ENCODE measurements around the gene DCDC2C. TPM values are rescaled to one million over a fixed set of nuclear protein-coding genes. Genes with fewer than 3 reads are reported as not detected.

The DCDC2C gene
- total and polyA plus RNA-seq, 2 experiments from 2014 or later = not detected

DNA sequence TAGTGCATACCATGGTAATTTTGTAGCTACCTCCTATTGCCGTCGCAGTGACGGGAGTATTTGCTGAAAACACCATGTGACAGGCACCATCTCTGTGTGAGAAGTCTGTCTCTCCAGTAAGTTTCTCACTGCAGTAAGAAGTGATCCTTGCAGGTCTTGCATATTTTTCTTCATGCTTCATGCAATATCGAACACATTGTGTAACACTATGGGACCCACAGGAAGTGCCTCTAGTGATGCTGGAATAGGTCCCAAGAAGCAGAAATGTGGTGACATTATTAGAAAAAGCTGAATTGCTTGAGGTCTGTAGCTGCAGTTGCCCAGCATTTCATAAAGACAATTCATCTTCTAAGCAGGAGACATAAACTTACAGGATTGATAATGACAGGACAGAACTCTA lies 167.6 kb downstream of the DCDC2C start:
- no peak overlapping the region for H3K27ac ChIP-seq
- H2AFZ ChIP-seq = no peak overlapping the region
- no peaks in the 10 kb centered on the region for H3K4me1 ChIP-seq (ENCODE audit: insufficient read depth)
- DNase-seq = no peak
- H3K9me2 ChIP-seq (ENCODE audit: insufficient read depth) = no peaks in the 10 kb centered on the region
- no peaks in the 10 kb centered on the region for H3K36me3 ChIP-seq (ENCODE audit: low read depth)
- H3K27me3 ChIP-seq (replicated peaks; ENCODE audit: insufficient read depth) = no peaks in the 10 kb centered on the region
- H3K9me3 ChIP-seq (ENCODE audit: low read depth) = no peaks in the 10 kb centered on the region
- H3F3A ChIP-seq (ENCODE audit: insufficient read depth) = no peaks in the 10 kb centered on the region
- TF ChIP-seq EZH2 (IDR thresholded peaks at IDR 0.05; ENCODE audit: insufficient read depth, poor library complexity, severe bottlenecking) = no peak
- no peak for TF ChIP-seq EZH2phosphoT487 (IDR thresholded peaks at IDR 0.05; ENCODE audit: insufficient read depth, low read depth)
- H4K20me1 ChIP-seq (ENCODE audit: insufficient read depth) = no peaks in the 10 kb centered on the region
- 3% methylated on average over 4 of the region's 4 CpGs for WGBS, 2 experiments (ENCODE audit: low coverage in 1 of 2, low lambda C conversion rate in 2 of 2, missing lambda C conversion rate in 2 of 2)
- in situ Hi-C loops (cut with MboI) = no loop called here
- no peak overlapping the region for H3K4me2 ChIP-seq (ENCODE audit: unreplicated experiment)
- no peak overlapping the region for H3K9ac ChIP-seq
- H3K79me2 ChIP-seq (ENCODE audit: insufficient read depth) = no peaks in the 10 kb centered on the region
- H3K4me3 ChIP-seq = no peak overlapping the region

- no peak overlapping the region for H2AFZ ChIP-seq
- H3K79me2 ChIP-seq (ENCODE audit: insufficient read depth) = no peaks in the 10 kb centered on the region
- H4K20me1 ChIP-seq (ENCODE audit: insufficient read depth) = no peaks in the 10 kb centered on the region
- no peaks in the 10 kb centered on the region for H3K36me3 ChIP-seq (ENCODE audit: low read depth)
- H3K9me3 ChIP-seq (ENCODE audit: low read depth) = no peaks in the 10 kb centered on the region
- TF ChIP-seq EZH2 (IDR thresholded peaks at IDR 0.05; ENCODE audit: insufficient read depth, poor library complexity, severe bottlenecking) (no peak), EZH2phosphoT487 (IDR thresholded peaks at IDR 0.05; ENCODE audit: insufficient read depth, low read depth) (no peak)
- no peaks in the 10 kb centered on the region for H3K27me3 ChIP-seq (replicated peaks; ENCODE audit: insufficient read depth)
- no peak overlapping the region for H3K4me3 ChIP-seq
- in situ Hi-C loops (cut with MboI) = no loop called here
- H3K4me1 ChIP-seq (ENCODE audit: insufficient read depth) = no peaks in the 10 kb centered on the region
- no peak overlapping the region for H3K27ac ChIP-seq
- H3K9ac ChIP-seq = no peak overlapping the region
- H3K4me2 ChIP-seq (ENCODE audit: unreplicated experiment) = no peak overlapping the region
- WGBS, 2 experiments (ENCODE audit: low coverage in 1 of 2, low lambda C conversion rate in 2 of 2, missing lambda C conversion rate in 2 of 2) = 33% methylated on average over 3 of the region's 3 CpGs
- no peaks in the 10 kb centered on the region for H3K9me2 ChIP-seq (ENCODE audit: insufficient read depth)
- DNase-seq = no peak
- H3F3A ChIP-seq (ENCODE audit: insufficient read depth) = no peaks in the 10 kb centered on the region
Measured at GRCh38 chr2:3872451-3872850, 169.1 kb downstream of the DCDC2C start.

GRCh38 chr2:3873899-3874298 lies 170.5 kb downstream of the DCDC2C start:
- Histone ChIP-seq H4K20me1 (ENCODE audit: insufficient read depth) (no peaks in the 10 kb centered on the region), H3F3A (ENCODE audit: insufficient read depth) (no peaks in the 10 kb centered on the region), H2AFZ (no peak overlapping the region), H3K27me3 (replicated peaks; ENCODE audit: insufficient read depth) (no peaks in the 10 kb centered on the region), H3K9ac (no peak overlapping the region), H3K9me2 (ENCODE audit: insufficient read depth) (no peaks in the 10 kb centered on the region), H3K4me1 (ENCODE audit: insufficient read depth) (no peaks in the 10 kb centered on the region), H3K4me2 (ENCODE audit: unreplicated experiment) (no peak overlapping the region), H3K27ac (no peak overlapping the region), H3K4me3 (no peak overlapping the region), H3K79me2 (ENCODE audit: insufficient read depth) (no peaks in the 10 kb centered on the region), H3K9me3 (ENCODE audit: low read depth) (no peaks in the 10 kb centered on the region), H3K36me3 (ENCODE audit: low read depth) (no peaks in the 10 kb centered on the region)
- 26 to 30% methylated on average over 2 of the region's 2 CpGs for WGBS, 2 experiments (ENCODE audit: low coverage in 1 of 2, low lambda C conversion rate in 2 of 2, missing lambda C conversion rate in 2 of 2)
- DNase-seq = no peak
- in situ Hi-C loops (cut with MboI) = no loop called here
- TF ChIP-seq EZH2phosphoT487 (IDR thresholded peaks at IDR 0.05; ENCODE audit: insufficient read depth, low read depth) (no peak), EZH2 (IDR thresholded peaks at IDR 0.05; ENCODE audit: insufficient read depth, poor library complexity, severe bottlenecking) (no peak)

GRCh38 chr2:3876221-3876620 lies 172.8 kb downstream of the DCDC2C start:
- no peaks in the 10 kb centered on the region for H3K79me2 ChIP-seq (ENCODE audit: insufficient read depth)
- DNase-seq = no peak
- no peaks in the 10 kb centered on the region for H3K27me3 ChIP-seq (replicated peaks; ENCODE audit: insufficient read depth)
- H3K4me1 ChIP-seq (ENCODE audit: insufficient read depth) = no peaks in the 10 kb centered on the region
- H3K4me2 ChIP-seq (ENCODE audit: unreplicated experiment) = no peak overlapping the region
- no peak overlapping the region for H3K27ac ChIP-seq
- H3K9me2 ChIP-seq (ENCODE audit: insufficient read depth) = no peaks in the 10 kb centered on the region
- H3F3A ChIP-seq (ENCODE audit: insufficient read depth) = no peaks in the 10 kb centered on the region
- no peaks in the 10 kb centered on the region for H4K20me1 ChIP-seq (ENCODE audit: insufficient read depth)
- TF ChIP-seq EZH2phosphoT487 (IDR thresholded peaks at IDR 0.05; ENCODE audit: insufficient read depth, low read depth) (no peak), EZH2 (IDR thresholded peaks at IDR 0.05; ENCODE audit: insufficient read depth, poor library complexity, severe bottlenecking) (no peak)
- no peak overlapping the region for H2AFZ ChIP-seq
- no peak overlapping the region for H3K9ac ChIP-seq
- H3K4me3 ChIP-seq = no peak overlapping the region
- H3K9me3 ChIP-seq (ENCODE audit: low read depth) = no peaks in the 10 kb centered on the region
- in situ Hi-C loops (cut with MboI) = no loop called here
- 22 to 34% methylated on average over 4 of the region's 4 CpGs for WGBS, 2 experiments (ENCODE audit: low coverage in 1 of 2, low lambda C conversion rate in 2 of 2, missing lambda C conversion rate in 2 of 2)
- H3K36me3 ChIP-seq (ENCODE audit: low read depth) = no peaks in the 10 kb centered on the region

DNA sequence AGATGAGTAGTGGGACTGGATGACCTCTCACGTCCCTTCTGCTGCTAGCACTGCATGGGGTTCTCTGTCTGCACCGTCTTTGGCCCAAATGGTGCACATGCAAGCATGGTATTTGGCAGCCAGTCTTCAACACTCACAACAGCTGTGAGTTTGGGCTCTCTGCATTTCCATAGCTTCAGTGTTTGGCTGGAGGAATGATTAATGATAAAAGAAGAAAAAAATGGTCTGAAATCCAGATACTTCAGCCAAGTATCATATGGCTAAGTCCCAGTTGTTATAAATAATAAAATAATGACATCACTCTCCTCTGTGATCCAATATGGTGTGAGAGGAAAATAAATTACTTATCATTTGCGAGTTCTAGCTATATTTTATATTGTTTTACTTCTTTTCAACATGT lies 173.3 kb downstream of the DCDC2C start:
- 2% methylated on average over 3 of the region's 3 CpGs for WGBS, 2 experiments (ENCODE audit: low coverage in 1 of 2, low lambda C conversion rate in 2 of 2, missing lambda C conversion rate in 2 of 2)
- H3K9me2 ChIP-seq (ENCODE audit: insufficient read depth) = no peaks in the 10 kb centered on the region
- in situ Hi-C loops (cut with MboI) = no loop called here

More for the DNA sequence above, 173.3 kb downstream of the DCDC2C start:
- Histone ChIP-seq H3F3A (ENCODE audit: insufficient read depth) (no peaks in the 10 kb centered on the region), H3K36me3 (ENCODE audit: low read depth) (no peaks in the 10 kb centered on the region), H3K9me3 (ENCODE audit: low read depth) (no peaks in the 10 kb centered on the region), H3K4me1 (ENCODE audit: insufficient read depth) (no peaks in the 10 kb centered on the region), H4K20me1 (ENCODE audit: insufficient read depth) (no peaks in the 10 kb centered on the region), H3K9ac (no peak overlapping the region), H3K27me3 (replicated peaks; ENCODE audit: insufficient read depth) (no peaks in the 10 kb centered on the region), H3K27ac (no peak overlapping the region), H3K79me2 (ENCODE audit: insufficient read depth) (no peaks in the 10 kb centered on the region), H3K4me2 (ENCODE audit: unreplicated experiment) (no peak overlapping the region), H3K4me3 (no peak overlapping the region), H2AFZ (no peak overlapping the region)
- no peak for DNase-seq
- TF ChIP-seq EZH2 (IDR thresholded peaks at IDR 0.05; ENCODE audit: insufficient read depth, poor library complexity, severe bottlenecking) (no peak), EZH2phosphoT487 (IDR thresholded peaks at IDR 0.05; ENCODE audit: insufficient read depth, low read depth) (no peak)
